IMR-90 (cell line): ENCODE measurements around the gene RAD51B. TPM values are rescaled to one million over a fixed set of nuclear protein-coding genes. Genes with fewer than 3 reads are reported as not detected.

Source experiments
- ATAC-seq: fragments of 200-7000 bp; cut with Tn5 transposase; 2 replicates; pipeline ENCODE4 v1.9.1; 2020; ENCODE audit warnings: low read depth, mild to moderate bottlenecking, moderate library complexity
- BruUV-seq: library from RNA; stranded (reverse); fragments of 400-500 nt; replicated peaks from 2 replicates; lab custom pipeline; 2021; lab: Mats Ljungman, UMichigan
- CTCF ChIA-PET: fragments of 300-600 bp; formaldehyde crosslinking; extraction: SDS; loops from one replicate; lab custom pipeline; 2021; ENCODE audit warnings: antibody characterized with exemption; lab: Yijun Ruan, JAX
- POLR2A ChIA-PET: fragments of 300-600 bp; sonication (Branson Sonifier 250); formaldehyde crosslinking; loops from one replicate; lab custom pipeline; 2022; ENCODE audit warnings: antibody characterized with exemption; ENCODE audit not compliant: unreplicated experiment; lab: Charles Lee
- DNase-seq: peaks from one replicate; pipeline ENCODE4 v3.0.0; 2013
- H2AFZ ChIP-seq: replicated peaks from 2 replicates; pipeline ENCODE3; 2013; ENCODE audit warnings: low read length, mild to moderate bottlenecking; ENCODE audit not compliant: poor library complexity
- H2AK5ac ChIP-seq: 2 replicates; pipeline ENCODE4 v1.6.1; 2013; ENCODE audit warnings: low read depth, low read length, inconsistent platforms
- H2AK9ac ChIP-seq: replicated peaks from 2 replicates; pipeline ENCODE3; 2013; ENCODE audit warnings: mild to moderate bottlenecking, low read depth, low read length, moderate library complexity; ENCODE audit not compliant: poor library complexity
- H2BK120ac ChIP-seq: 2 replicates; pipeline ENCODE4 v1.6.1; 2013; ENCODE audit warnings: low read depth, low read length, inconsistent platforms
- H2BK15ac ChIP-seq: 3 replicates; pipeline ENCODE4 v1.6.1; 2013; ENCODE audit warnings: low read depth, low read length, inconsistent platforms
- H2BK20ac ChIP-seq: 2 replicates; pipeline ENCODE4 v1.6.1; 2013; ENCODE audit warnings: low read depth, mild to moderate bottlenecking, inconsistent platforms, low read length, moderate library complexity
- H2BK5ac ChIP-seq: 2 replicates; pipeline ENCODE4 v1.6.1; 2013; ENCODE audit warnings: mild to moderate bottlenecking, low read depth, low read length, inconsistent platforms; ENCODE audit not compliant: poor library complexity, severe bottlenecking
- H3K14ac ChIP-seq: replicated peaks from 2 replicates; pipeline ENCODE4 v1.6.1; 2013; ENCODE audit warnings: low read depth, low read length, inconsistent platforms
- H3K18ac ChIP-seq: 2 replicates; pipeline ENCODE4 v1.6.1; 2013; ENCODE audit warnings: low read depth, low read length, control low read depth
- H3K23ac ChIP-seq: 2 replicates; pipeline ENCODE4 v1.6.1; 2013; ENCODE audit warnings: low read depth, low read length, inconsistent platforms
- H3K27ac ChIP-seq: 2 replicates; pipeline ENCODE4 v1.5.1; 2013; ENCODE audit warnings: mild to moderate bottlenecking, control low read depth, low read length; ENCODE audit not compliant: insufficient read depth
- H3K27me3 ChIP-seq: 2 replicates; pipeline ENCODE4 v1.6.1; 2013; ENCODE audit warnings: low read length; ENCODE audit not compliant: control insufficient read depth, insufficient read depth
- H3K36me3 ChIP-seq: 2 replicates; pipeline ENCODE4 v1.6.1; 2013; ENCODE audit warnings: low read length, mixed read lengths; ENCODE audit not compliant: control insufficient read depth, insufficient read depth
- H3K4ac ChIP-seq: 2 replicates; pipeline ENCODE4 v1.6.1; 2013; ENCODE audit warnings: low read depth, low read length, inconsistent platforms
- H3K4me1 ChIP-seq: 2 replicates; pipeline ENCODE4 v1.6.1; 2013; ENCODE audit warnings: low read length, mixed read lengths; ENCODE audit not compliant: control insufficient read depth, insufficient read depth
- H3K4me2 ChIP-seq: 2 replicates; pipeline ENCODE4 v1.6.1; 2013; ENCODE audit warnings: low read depth, mild to moderate bottlenecking, control low read depth, low read length, moderate library complexity
- H3K4me3 ChIP-seq: 2 replicates; pipeline ENCODE4 v1.5.1; 2013; ENCODE audit warnings: low read depth, mild to moderate bottlenecking, control low read depth, low read length, moderate library complexity; ENCODE audit not compliant: insufficient read depth
- H3K56ac ChIP-seq: 2 replicates; pipeline ENCODE4 v1.6.1; 2013; ENCODE audit warnings: low read length, inconsistent platforms; ENCODE audit not compliant: insufficient read depth; ENCODE audit errors: extremely low read depth
- H3K79me1 ChIP-seq, 2 experiments: 2 replicates each; pipeline ENCODE4 v1.6.1; 2013; ENCODE audit warnings: low read length in 2 of 2, inconsistent platforms in 1 of 2, low read depth in 1 of 2
- H3K9ac ChIP-seq: 2 replicates; pipeline ENCODE4 v1.6.1; 2013; ENCODE audit warnings: low read depth, low read length, control low read depth
- H3K9me1 ChIP-seq: 2 replicates; pipeline ENCODE4 v1.6.1; 2013; ENCODE audit warnings: low read length, inconsistent platforms; ENCODE audit not compliant: insufficient read depth
- H3K9me3 ChIP-seq: 2 replicates; pipeline ENCODE4 v1.6.1; 2013; ENCODE audit warnings: low read length; ENCODE audit not compliant: control insufficient read depth, insufficient read depth
- H4K20me1 ChIP-seq: 2 replicates; pipeline ENCODE4 v1.6.1; 2013; ENCODE audit warnings: low read length, inconsistent platforms; ENCODE audit not compliant: insufficient read depth
- H4K5ac ChIP-seq: 2 replicates; pipeline ENCODE4 v1.6.1; 2013; ENCODE audit warnings: mild to moderate bottlenecking, low read depth, low read length, control low read depth
- H4K8ac ChIP-seq, 2 experiments: 2 replicates each; pipeline ENCODE4 v1.6.1; 2013; ENCODE audit warnings: low read depth in 2 of 2, low read length in 2 of 2, control low read depth in 1 of 2, inconsistent platforms in 1 of 2
- H4K91ac ChIP-seq: 2 replicates; pipeline ENCODE4 v1.6.1; 2013; ENCODE audit warnings: low read depth, low read length, inconsistent platforms; ENCODE audit not compliant: insufficient read depth
- CHD1 ChIP-seq: IDR thresholded peaks from 2 replicates; pipeline ENCODE4 v1.6.1; 2012; ENCODE audit warnings: low read depth, low read length, improper control_type of control experiment
- FOS ChIP-seq: fragments of 150-350 bp; IDR thresholded peaks from 2 replicates; pipeline ENCODE4 v1.6.1; 2016; ENCODE audit warnings: low read depth, low read length
- MAFK ChIP-seq: IDR thresholded peaks from 2 replicates; pipeline ENCODE4 v1.6.1; 2012; ENCODE audit warnings: low read depth, low read length, improper control_type of control experiment
- MAZ ChIP-seq: IDR thresholded peaks from 2 replicates; pipeline ENCODE4 v1.6.1; 2012; ENCODE audit warnings: low read depth, mild to moderate bottlenecking, low read length, improper control_type of control experiment, moderate library complexity, borderline replicate concordance
- MXI1 ChIP-seq: IDR thresholded peaks from 2 replicates; pipeline ENCODE4 v1.6.1; 2012; ENCODE audit warnings: low read depth, mild to moderate bottlenecking, low read length, moderate library complexity, borderline replicate concordance
- RAD21 ChIP-seq: IDR thresholded peaks from 2 replicates; pipeline ENCODE4 v1.6.1; 2012; ENCODE audit warnings: low read length, improper control_type of control experiment
- SMC3 ChIP-seq: fragments of 150-350 bp; IDR thresholded peaks from 2 replicates; pipeline ENCODE4 v1.6.1; 2016; ENCODE audit warnings: low read depth, mild to moderate bottlenecking, antibody characterized with exemption, low read length, moderate library complexity
- dilution Hi-C: fragments of 300-500 bp; cut with HindIII; formaldehyde crosslinking; loops from one replicate; pipeline ENCODE4 v1.14.3; 2018; ENCODE audit warnings: low sequenced_read_pairs; ENCODE audit not compliant: unreplicated experiment
- in situ Hi-C: fragments of 300-500 bp; cut with MboI; formaldehyde crosslinking; loops from 3 replicates; pipeline ENCODE4 v1.14.3; 2019; ENCODE audit warnings: low sequenced_read_pairs, inconsistent platforms, mixed read lengths
- intact Hi-C: fragments of 100-400 bp; cut with micrococcal nuclease; formaldehyde crosslinking; loops from 2 replicates; pipeline ENCODE4 v1.10.0; 2022
- polyA plus RNA-seq, 3 experiments: library from polyadenylated mRNA; depleted of rRNA; stranded (reverse); fragments of >200 nt; gene quantifications; 2 replicates each; pipeline ENCODE4 v1.2.3, GENCODE V29; 2012; ENCODE audit warnings: low replicate concordance in 1 of 3
- total RNA-seq: library from RNA; depleted of rRNA; stranded (reverse); fragments of >200 nt; gene quantifications from 2 replicates; pipeline ENCODE4 v1.2.3, GENCODE V29; 2012
- TF ChIP-seq, protein P1 (sequence below): conservative IDR thresholded peaks from 2 replicates; pipeline ENCODE4 v1.5.1; 2012; ENCODE audit warnings: mild to moderate bottlenecking, low read depth, low read length, improper control_type of control experiment

Gene RAD51B
- total and polyA plus RNA-seq, 2 of the 4 experiments (the other 2 are of a cell fraction), result 5.1 to 18.8 TPM

DNA sequence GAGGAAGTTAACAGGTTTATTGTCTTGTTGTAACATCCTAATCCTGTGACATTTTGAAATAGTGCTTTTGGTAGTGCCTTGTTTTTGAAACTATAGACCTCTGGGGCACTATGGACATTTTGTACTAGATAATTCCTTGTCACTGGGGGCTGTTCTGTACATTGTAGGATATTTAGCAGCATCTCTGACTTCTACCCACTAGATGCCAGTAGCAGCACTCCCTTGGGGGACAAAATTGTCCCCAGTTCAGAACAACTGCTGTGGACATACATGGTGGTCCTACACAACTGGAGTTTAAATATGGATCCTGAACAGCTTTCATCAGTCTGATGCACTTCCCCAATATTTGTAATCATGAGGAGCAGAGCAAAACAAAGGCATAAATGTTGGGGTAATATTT is 264.7 kb downstream of the RAD51B start:
- Histone ChIP-seq H3K14ac (no peak overlapping the region), H4K91ac (no peak overlapping the region), H3K4ac (no peak overlapping the region), H3K36me3 (no peaks in the 10 kb centered on the region), H3K79me1 (0 out of 4 replicates have a peak, but pooled peaks cover 0 to 4% of the 10 kb centered on the region in 2 experiments), H3K9ac (no peak overlapping the region), H3K56ac (no peak overlapping the region), H3K4me3 (no peak overlapping the region), H3K9me1 (peaks cover 5% of the 10 kb centered on the region), H2AK9ac (no peak overlapping the region), H3K23ac (no peak overlapping the region), H3K4me2 (no peak overlapping the region), H4K20me1 (no peaks in the 10 kb centered on the region), H2BK15ac (no peak overlapping the region), H2BK5ac (no peak overlapping the region), H4K5ac (no peak overlapping the region), H3K27me3 (no peaks in the 10 kb centered on the region), H3K4me1 (peaks cover 8% of the 10 kb centered on the region), H4K8ac (no peak overlapping the region), H2AFZ (no peak overlapping the region), H2BK20ac (no peak overlapping the region), H2AK5ac (no peak overlapping the region), H3K18ac (no peak overlapping the region), H2BK120ac (no peak overlapping the region), H3K27ac (no peak overlapping the region), H3K9me3 (no peaks in the 10 kb centered on the region)
- POLR2A ChIA-PET, result no interaction called here
- peak; percentile 48 for ATAC-seq
- peak; percentile 45 for DNase-seq
- in situ Hi-C loops (no loop called here), intact Hi-C loops (loop anchor here (5.0 to 10.0 kb wide), 3 partner anchors 148 to 731 kb away; no protein-coding TSS in a partner anchor), dilution Hi-C loops (no loop called here)
- TF ChIP-seq SMC3 (peak; percentile 43), MXI1 (no peak), FOS (no peak), CHD1 (no peak), MAZ (no peak), RAD21 (peak; percentile 65), MAFK (no peak)
- TF ChIP-seq, protein P1, sequence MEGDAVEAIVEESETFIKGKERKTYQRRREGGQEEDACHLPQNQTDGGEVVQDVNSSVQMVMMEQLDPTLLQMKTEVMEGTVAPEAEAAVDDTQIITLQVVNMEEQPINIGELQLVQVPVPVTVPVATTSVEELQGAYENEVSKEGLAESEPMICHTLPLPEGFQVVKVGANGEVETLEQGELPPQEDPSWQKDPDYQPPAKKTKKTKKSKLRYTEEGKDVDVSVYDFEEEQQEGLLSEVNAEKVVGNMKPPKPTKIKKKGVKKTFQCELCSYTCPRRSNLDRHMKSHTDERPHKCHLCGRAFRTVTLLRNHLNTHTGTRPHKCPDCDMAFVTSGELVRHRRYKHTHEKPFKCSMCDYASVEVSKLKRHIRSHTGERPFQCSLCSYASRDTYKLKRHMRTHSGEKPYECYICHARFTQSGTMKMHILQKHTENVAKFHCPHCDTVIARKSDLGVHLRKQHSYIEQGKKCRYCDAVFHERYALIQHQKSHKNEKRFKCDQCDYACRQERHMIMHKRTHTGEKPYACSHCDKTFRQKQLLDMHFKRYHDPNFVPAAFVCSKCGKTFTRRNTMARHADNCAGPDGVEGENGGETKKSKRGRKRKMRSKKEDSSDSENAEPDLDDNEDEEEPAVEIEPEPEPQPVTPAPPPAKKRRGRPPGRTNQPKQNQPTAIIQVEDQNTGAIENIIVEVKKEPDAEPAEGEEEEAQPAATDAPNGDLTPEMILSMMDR, result peak; percentile 42
- BruUV-seq, result no TSS peak
- CTCF ChIA-PET, result no interaction called here
